AG09309 (cell line): ENCODE results near the gene RNF10.

Source experiments
- DNase-seq: peaks from one replicate; pipeline ENCODE4 v3.0.0-alpha.2; 2010; ENCODE audit warnings: low read depth
- H3K4me3 ChIP-seq: 2 replicates; pipeline ENCODE4 v1.5.1; 2011; ENCODE audit warnings: mild to moderate bottlenecking, low read depth, low read length, moderate library complexity; ENCODE audit not compliant: control insufficient read depth
- TF ChIP-seq, protein P1 (sequence below): IDR thresholded peaks from 2 replicates; pipeline ENCODE4 v1.5.1; 2011; ENCODE audit warnings: mild to moderate bottlenecking, low read depth, low read length, inconsistent platforms; ENCODE audit not compliant: insufficient read depth, control insufficient read depth; ENCODE audit errors: missing control alignments

The RNF10 gene

GRCh38 chr12:120580787-120581723, 46.9 kb downstream of the RNF10 start, which contains the start of gene POP5:
TSS of gene POP5 (minus strand) at chr12:120581402. CDS start at chr12:120581362, 40 bp downstream.
- peak within 1 kb of the TSS; percentile 61 for H3K4me3 ChIP-seq
- peak; percentile 88 for DNase-seq
- TF ChIP-seq, protein P1, sequence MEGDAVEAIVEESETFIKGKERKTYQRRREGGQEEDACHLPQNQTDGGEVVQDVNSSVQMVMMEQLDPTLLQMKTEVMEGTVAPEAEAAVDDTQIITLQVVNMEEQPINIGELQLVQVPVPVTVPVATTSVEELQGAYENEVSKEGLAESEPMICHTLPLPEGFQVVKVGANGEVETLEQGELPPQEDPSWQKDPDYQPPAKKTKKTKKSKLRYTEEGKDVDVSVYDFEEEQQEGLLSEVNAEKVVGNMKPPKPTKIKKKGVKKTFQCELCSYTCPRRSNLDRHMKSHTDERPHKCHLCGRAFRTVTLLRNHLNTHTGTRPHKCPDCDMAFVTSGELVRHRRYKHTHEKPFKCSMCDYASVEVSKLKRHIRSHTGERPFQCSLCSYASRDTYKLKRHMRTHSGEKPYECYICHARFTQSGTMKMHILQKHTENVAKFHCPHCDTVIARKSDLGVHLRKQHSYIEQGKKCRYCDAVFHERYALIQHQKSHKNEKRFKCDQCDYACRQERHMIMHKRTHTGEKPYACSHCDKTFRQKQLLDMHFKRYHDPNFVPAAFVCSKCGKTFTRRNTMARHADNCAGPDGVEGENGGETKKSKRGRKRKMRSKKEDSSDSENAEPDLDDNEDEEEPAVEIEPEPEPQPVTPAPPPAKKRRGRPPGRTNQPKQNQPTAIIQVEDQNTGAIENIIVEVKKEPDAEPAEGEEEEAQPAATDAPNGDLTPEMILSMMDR, result no peak

DNA sequence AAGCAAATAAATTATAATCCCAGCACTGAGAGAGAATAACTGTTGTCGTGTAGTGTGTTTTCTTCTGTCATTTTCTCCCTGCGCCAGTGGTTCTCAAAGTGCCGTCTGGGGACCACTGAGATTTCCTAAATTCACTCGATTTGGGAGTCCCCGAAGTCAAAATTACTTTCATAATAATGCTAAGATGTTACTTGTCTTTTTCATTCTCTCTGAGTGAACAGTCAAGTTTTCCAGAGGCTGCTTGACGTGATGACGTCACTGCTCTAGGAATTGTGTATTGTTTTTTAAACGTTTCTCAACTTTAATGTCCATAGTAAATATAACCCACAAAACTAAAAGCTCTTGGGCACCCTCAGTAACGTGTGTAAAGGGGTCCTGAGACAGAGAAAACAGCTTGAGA, 47.8 kb downstream of the RNF10 start:
- H3K4me3 ChIP-seq, result peak overlapping the region; percentile 61
- TF ChIP-seq, protein P1, result no peak
- DNase-seq, result no peak

DNA sequence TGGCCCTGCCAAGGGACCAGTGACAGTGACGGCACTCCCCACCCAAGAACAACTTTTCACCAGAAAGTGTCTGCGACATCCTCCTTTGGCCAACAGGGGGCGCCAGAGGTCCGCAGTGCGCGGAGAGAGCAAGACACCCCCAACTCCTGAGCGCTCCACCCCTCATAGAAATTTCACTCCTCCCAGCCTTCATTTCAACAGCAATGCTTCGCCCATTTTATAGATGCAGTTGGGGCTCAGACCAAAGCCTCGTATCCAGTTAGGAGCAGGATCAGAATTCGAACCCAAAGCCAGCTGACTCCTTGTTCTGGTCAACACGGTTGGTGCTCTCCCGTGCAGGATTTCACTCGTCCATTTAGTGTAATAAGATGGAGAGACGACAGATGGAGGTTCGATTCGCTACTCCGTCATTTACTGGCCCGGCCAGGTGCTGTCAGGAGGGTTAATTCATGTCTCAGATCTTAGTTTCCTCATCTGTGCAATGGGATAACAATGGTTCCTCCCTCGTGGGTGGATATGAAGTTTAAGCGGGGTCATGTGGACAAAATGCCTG, 49.4 kb downstream of the RNF10 start:
- H3K4me3 ChIP-seq, result no peak overlapping the region; the same call in 1 of the 2 replicates
- TF ChIP-seq, protein P1, result peak; percentile 96
- DNase-seq, result no peak

GRCh38 chr12:120584343-120585149, 50.4 kb downstream of the RNF10 start:
- no peak for DNase-seq
- TF ChIP-seq, protein P1, result peak; percentile 36
- peak overlapping the region; percentile 27 for H3K4me3 ChIP-seq

GRCh38 chr12:120586206-120586605, 52.0 kb downstream of the RNF10 start:
- TF ChIP-seq, protein P1, result no peak
- no peak overlapping the region for H3K4me3 ChIP-seq
- DNase-seq, result no peak

- TF ChIP-seq, protein P1, result no peak
- H3K4me3 ChIP-seq, result no peak overlapping the region
- DNase-seq, result no peak
These were observed 52.7 kb downstream of the RNF10 start for GRCh38 chr12:120586860-120587259.
